Right lobe of liver (tissue), 6 donors: ENCODE results near the gene NTMT1. TPM values are rescaled to one million over a fixed set of nuclear protein-coding genes. Genes with fewer than 3 reads are reported as not detected.

Experiments used
- ATAC-seq, 4 donors: fragments of 200-7000 bp; cut with Tn5 transposase; one replicate each; pipeline ENCODE4 v1.9.1; 2020; ENCODE audit warnings: mild to moderate bottlenecking in 4 of 4, moderate library complexity in 4 of 4
- DNase-seq, 3 donors: peaks; one replicate each; pipeline ENCODE4 v3.0.0-alpha.2; 2020
- H3K27ac ChIP-seq, 3 donors: fragments of 200-600 bp; one replicate each; pipeline ENCODE4 v1.8.0; 2022
- H3K27me3 ChIP-seq, 2 donors: fragments of 200-600 bp; one replicate each; pipeline ENCODE4 v1.8.0; 2022
- H3K36me3 ChIP-seq, 4 donors: fragments of 200-600 bp; sonication (generic) in 1 of 4; one replicate each; pipeline versions ENCODE4 v1.5.1 to v1.8.0; 2017 to 2022; ENCODE audit warnings: control low read depth in 1 of 4
- H3K4me1 ChIP-seq, 4 donors: fragments of 200-600 bp; sonication (generic) in 1 of 4; one replicate each; pipeline versions ENCODE4 v1.5.1 to v1.8.0; 2017 to 2022; ENCODE audit warnings: control low read depth in 1 of 4
- H3K4me3 ChIP-seq, 3 donors: fragments of 200-600 bp; one replicate each; pipeline ENCODE4 v1.8.0; 2022
- H3K9me3 ChIP-seq, 4 donors: fragments of 200-600 bp; sonication (generic) in 1 of 4; one replicate each; pipeline versions ENCODE4 v1.5.1 to v1.8.0; 2017 to 2022; ENCODE audit warnings: control low read depth in 1 of 4
- POLR2A ChIP-seq: fragments of 450-650 bp; IDR thresholded peaks from one replicate; pipeline ENCODE4 v1.6.1; 2017; ENCODE audit warnings: antibody characterized with exemption, mild to moderate bottlenecking
- WGBS: methylation state at CpG from one replicate; pipeline ENCODE4 v1.1.6; 2018; ENCODE audit warnings: low coverage, low lambda C conversion rate; ENCODE audit not compliant: insufficient coverage; ENCODE audit errors: missing lambda C conversion rate; 5-methylcytosine and 5-hydroxymethylcytosine counted together
- intact Hi-C, 2 donors: fragments of 100-400 bp; cut with DNase I; formaldehyde crosslinking; loops; one replicate each; pipeline versions ENCODE4 v1.11.2 to v1.14.1; 2022
- total RNA-seq, 6 experiments: library from RNA; depleted of rRNA in 2 of 6; stranded (reverse); fragments of >200 nt in 2 of 6; fragmentation: NEBNext Ultra II Directional in 3 of 6; extraction: Animal tissue kit (Norgen Biotek cat#: 25700) in 3 of 6; gene quantifications; one replicate each; pipeline versions ENCODE4 v1.1.0 to v1.2.4, GENCODE V29; 2016 to 2023
- TF ChIP-seq, protein P1 (sequence below), 4 donors: fragments of 200-600 bp in 3 of 4; fragments of 450-650 bp in 1 of 4; IDR thresholded peaks; one replicate each; pipeline versions ENCODE4 v1.5.1 to v1.8.0; 2016 to 2022; ENCODE audit warnings: antibody characterized with exemption in 4 of 4, mild to moderate bottlenecking in 2 of 4
- donor health status: DM: no; HTN: yes; CAD: no.
- donor health status: DM: no; HTN: no; CAD: no.
- donor health status: DM: no; HTN: no; CAD: no.
- donor health status: DM: no; HTN: yes; CAD: no.
- donor health status: DM: no; HTN: yes; CAD: no.

NTMT1 gene
- total RNA-seq, 6 experiments from 2014 or later = 15.6 to 28.3 (median 20.7) TPM

DNA sequence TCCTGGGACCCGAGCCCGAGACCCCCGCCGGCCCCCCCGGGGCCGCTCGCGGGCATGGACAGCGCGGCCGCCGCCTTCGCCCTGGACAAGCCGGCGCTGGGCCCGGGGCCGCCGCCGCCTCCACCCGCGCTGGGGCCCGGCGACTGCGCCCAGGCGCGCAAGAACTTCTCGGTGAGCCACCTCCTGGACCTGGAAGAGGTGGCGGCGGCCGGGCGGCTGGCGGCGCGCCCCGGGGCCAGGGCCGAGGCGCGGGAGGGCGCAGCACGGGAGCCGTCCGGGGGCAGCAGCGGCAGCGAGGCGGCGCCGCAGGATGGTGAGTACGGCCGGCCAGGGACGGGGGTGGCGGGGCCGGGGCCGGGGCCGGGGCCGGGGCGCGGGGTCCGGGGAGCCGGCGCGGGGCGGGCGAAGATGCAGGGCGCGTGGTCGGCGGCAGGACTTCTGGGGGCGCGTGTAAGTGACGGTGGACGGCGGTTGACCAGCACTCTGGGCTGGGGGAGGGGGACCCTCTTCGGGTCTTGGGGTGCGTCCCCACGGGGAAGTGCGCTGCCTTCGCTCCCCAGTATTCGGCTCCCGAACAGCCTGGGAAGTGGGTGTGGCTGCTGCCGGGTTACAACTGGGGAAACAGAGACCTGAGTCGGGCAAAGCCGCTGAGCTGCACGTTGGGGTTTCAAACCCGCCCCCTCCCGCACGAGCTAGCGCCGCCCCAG is 40.0 kb downstream of the NTMT1 start:
- Histone ChIP-seq H3K9me3 (no peaks in the 10 kb centered on the region), H3K4me3 (no peak overlapping the region), H3K36me3 (no peaks in the 10 kb centered on the region), H3K27me3 (peaks cover 0 to 9% of the 10 kb centered on the region in 2 donors), H3K27ac (no peak overlapping the region), H3K4me1 (no peaks in the 10 kb centered on the region)
- no CpG with 5 or more reads among the region's 88 CpGs for WGBS
- ATAC-seq (no peak), DNase-seq (no peak)
- intact Hi-C loops = no loop called here
- TF ChIP-seq, protein P1, sequence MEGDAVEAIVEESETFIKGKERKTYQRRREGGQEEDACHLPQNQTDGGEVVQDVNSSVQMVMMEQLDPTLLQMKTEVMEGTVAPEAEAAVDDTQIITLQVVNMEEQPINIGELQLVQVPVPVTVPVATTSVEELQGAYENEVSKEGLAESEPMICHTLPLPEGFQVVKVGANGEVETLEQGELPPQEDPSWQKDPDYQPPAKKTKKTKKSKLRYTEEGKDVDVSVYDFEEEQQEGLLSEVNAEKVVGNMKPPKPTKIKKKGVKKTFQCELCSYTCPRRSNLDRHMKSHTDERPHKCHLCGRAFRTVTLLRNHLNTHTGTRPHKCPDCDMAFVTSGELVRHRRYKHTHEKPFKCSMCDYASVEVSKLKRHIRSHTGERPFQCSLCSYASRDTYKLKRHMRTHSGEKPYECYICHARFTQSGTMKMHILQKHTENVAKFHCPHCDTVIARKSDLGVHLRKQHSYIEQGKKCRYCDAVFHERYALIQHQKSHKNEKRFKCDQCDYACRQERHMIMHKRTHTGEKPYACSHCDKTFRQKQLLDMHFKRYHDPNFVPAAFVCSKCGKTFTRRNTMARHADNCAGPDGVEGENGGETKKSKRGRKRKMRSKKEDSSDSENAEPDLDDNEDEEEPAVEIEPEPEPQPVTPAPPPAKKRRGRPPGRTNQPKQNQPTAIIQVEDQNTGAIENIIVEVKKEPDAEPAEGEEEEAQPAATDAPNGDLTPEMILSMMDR (IDR thresholded peaks at IDR 0.05) = no peak
- TF ChIP-seq POLR2A = no peak

DNA sequence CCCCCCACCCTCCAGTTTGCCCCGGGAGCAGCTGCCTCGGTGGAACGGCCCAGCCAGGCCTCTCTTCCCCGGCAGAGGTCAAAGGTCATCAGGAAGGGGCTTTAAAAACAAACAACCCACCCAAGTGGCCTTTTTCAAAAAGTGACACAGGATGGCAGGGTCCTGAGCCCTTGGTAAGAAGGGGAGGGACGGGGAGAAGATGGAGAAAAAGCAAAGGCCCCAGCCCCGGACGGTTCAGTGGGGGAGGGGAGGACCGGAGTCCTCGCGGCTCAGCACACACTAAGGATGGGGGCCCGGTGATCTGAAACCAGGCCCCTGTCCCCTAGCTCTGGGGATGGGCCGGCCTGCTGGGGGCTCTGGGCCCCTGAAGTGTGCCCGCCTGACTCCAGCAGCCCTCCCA is 40.6 kb downstream of the NTMT1 start:
- TF ChIP-seq, protein P1 (IDR thresholded peaks at IDR 0.05) = no peak
- TF ChIP-seq POLR2A = no peak
- peaks cover 0 to 9% of the 10 kb centered on the region in 2 donors for H3K27me3 ChIP-seq
- no peaks in the 10 kb centered on the region for H3K9me3 ChIP-seq
- H3K4me1 ChIP-seq = no peaks in the 10 kb centered on the region
- ATAC-seq (no peak), DNase-seq (no peak)
- 7% methylated on average over 9 of the region's 13 CpGs for WGBS
- no peaks in the 10 kb centered on the region for H3K36me3 ChIP-seq
- no peak overlapping the region for H3K4me3 ChIP-seq
- no peak overlapping the region for H3K27ac ChIP-seq
- intact Hi-C loops = no loop called here

DNA sequence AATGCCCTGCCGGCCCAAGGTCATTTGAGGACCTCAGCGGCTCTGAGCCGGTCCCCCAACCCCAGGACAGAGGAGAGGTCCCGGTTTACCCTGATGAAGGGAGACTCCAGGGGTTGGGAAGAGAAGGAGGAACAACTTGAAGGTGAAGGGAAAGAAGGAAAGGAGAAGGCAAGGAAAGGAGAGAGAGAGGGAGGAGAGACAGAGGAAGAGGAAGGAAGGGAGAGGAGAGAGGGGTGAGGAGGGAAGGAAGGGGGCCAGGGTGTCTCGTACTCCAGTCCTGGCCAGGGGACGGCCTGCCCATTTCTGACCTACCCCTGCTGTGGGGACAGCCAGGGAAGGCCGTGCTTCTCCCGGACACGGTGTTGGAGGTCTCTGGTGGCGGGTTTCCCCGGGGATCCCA is 41.4 kb downstream of the NTMT1 start:
- DNase-seq = no peak
- ATAC-seq = no peak
- Histone ChIP-seq H3K4me3 (no peak overlapping the region), H3K9me3 (no peaks in the 10 kb centered on the region), H3K27me3 (peaks cover 0 to 9% of the 10 kb centered on the region in 2 donors), H3K27ac (no peak overlapping the region), H3K36me3 (no peaks in the 10 kb centered on the region), H3K4me1 (no peaks in the 10 kb centered on the region)
- WGBS = 63% methylated on average over 9 of the region's 11 CpGs
- TF ChIP-seq, protein P1 (IDR thresholded peaks at IDR 0.05) = no peak
- TF ChIP-seq POLR2A = no peak
- intact Hi-C loops = no loop called here

DNA sequence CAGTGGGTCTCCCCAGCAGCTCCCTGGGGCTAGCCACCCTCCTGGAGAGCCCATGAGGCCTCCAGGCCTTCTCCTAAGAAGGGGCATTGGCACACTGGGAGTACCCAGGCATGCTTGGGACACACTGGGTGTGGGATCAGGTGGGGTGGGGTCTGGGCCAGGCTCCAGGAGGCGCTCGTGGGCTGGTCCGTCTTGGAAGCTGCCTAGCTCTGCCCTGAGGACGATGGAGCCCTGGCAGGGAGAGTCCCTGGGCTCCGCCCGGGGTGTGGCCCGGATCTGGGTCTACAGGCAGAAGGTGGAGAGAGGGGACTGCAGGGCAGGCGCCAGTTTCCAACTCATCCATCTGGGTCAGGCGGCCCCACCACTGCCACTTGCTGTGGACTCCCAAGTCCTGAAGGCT is 41.9 kb downstream of the NTMT1 start:
- ATAC-seq (peak in 1 of 4 donors; percentile 6), DNase-seq (no peak)
- H3K27me3 ChIP-seq = peaks cover 0 to 9% of the 10 kb centered on the region in 2 donors
- no CpG with 5 or more reads among the region's 9 CpGs for WGBS
- no peaks in the 10 kb centered on the region for H3K9me3 ChIP-seq
- no peak overlapping the region for H3K27ac ChIP-seq
- H3K4me3 ChIP-seq = no peak overlapping the region
- TF ChIP-seq POLR2A = no peak
- TF ChIP-seq, protein P1 (IDR thresholded peaks at IDR 0.05) = no peak
- no peaks in the 10 kb centered on the region for H3K36me3 ChIP-seq
- no peaks in the 10 kb centered on the region for H3K4me1 ChIP-seq
- intact Hi-C loops = no loop called here
